K562 (cell line): ENCODE data around the gene KRT5. TPM values are rescaled to one million over a fixed set of nuclear protein-coding genes. Genes with fewer than 3 reads are reported as not detected.
A peak's percentile ranks its signal among the peaks of the same experiment; 100 is the strongest.

Source experiments
- BHLHE40 ChIP-seq: IDR thresholded peaks from 2 replicates; pipeline ENCODE4 v1.6.1; 2011; ENCODE audit warnings: low read length, improper control_type of control experiment
- CCAR2 ChIP-seq: fragments of 200-400 bp; formaldehyde crosslinking; IDR thresholded peaks from 2 replicates; pipeline ENCODE4 v1.6.1; 2017; ENCODE audit warnings: mild to moderate bottlenecking, low read depth, low read length
- CHD2 ChIP-seq: IDR thresholded peaks from 2 replicates; pipeline ENCODE4 v1.6.1; 2011; ENCODE audit warnings: low read depth, low read length
- HLTF ChIP-seq: fragments of 450-650 bp; IDR thresholded peaks from 2 replicates; pipeline ENCODE4 v1.6.1; 2016
- L3MBTL2 ChIP-seq: fragments of 450-650 bp; IDR thresholded peaks from 2 replicates; pipeline ENCODE4 v1.6.1; 2016; ENCODE audit warnings: mild to moderate bottlenecking, moderate library complexity
- MTF1 ChIP-seq: fragments of 250-450 bp; sonication (Bioruptor Pico); IDR thresholded peaks from 2 replicates; pipeline ENCODE4 v1.9.0; 2021; ENCODE audit warnings: moderate library complexity, mild to moderate bottlenecking, inconsistent platforms, borderline replicate concordance
- TFAM ChIP-seq: fragments of 250-450 bp; sonication (Bioruptor Pico); conservative IDR thresholded peaks from 2 replicates; pipeline ENCODE4 v1.5.0; 2021; ENCODE audit warnings: mild to moderate bottlenecking, moderate library complexity
- USF2 ChIP-seq: sonication (generic); formaldehyde crosslinking; IDR thresholded peaks from 2 replicates; pipeline ENCODE4 v1.5.0; 2020; ENCODE audit warnings: missing genetic modification reagents
- WHSC1 ChIP-seq: IDR thresholded peaks from one replicate; pipeline ENCODE4 v1.6.1; 2012; ENCODE audit warnings: low read length, control low read depth, inconsistent platforms
- ZNF184 ChIP-seq: sonication (generic); formaldehyde crosslinking; IDR thresholded peaks from 2 replicates; pipeline ENCODE4 v1.5.0; 2020; ENCODE audit warnings: missing genetic modification reagents
- polyA plus RNA-seq, 8 experiments: library from polyadenylated mRNA; depleted of rRNA in 4 of 8; stranded (reverse) in 5 of 8; unstranded in 3 of 8; fragments of >200 nt; fragmentation: Nextera tagmentation in 2 of 8; fragmentation: Illumina TruSeq in 1 of 8; extraction: Ambion mirVana in 2 of 8; extraction: Trizol in 1 of 8; gene quantifications; 2 replicates each; pipeline versions ENCODE4 v1.2.1 to v1.2.3, GENCODE V29; 2011 to 2014; ENCODE audit warnings: inconsistent platforms in 1 of 8, missing spikeins in 1 of 8
- total RNA-seq, 7 experiments: library from RNA; depleted of rRNA in 6 of 7; stranded (reverse); fragments of >200 nt in 6 of 7; fragmentation: Illumina TruSeq in 2 of 7; extraction: Trizol in 2 of 7; gene quantifications; 2 replicates each; pipeline versions ENCODE4 v1.2.1 to v1.2.3, GENCODE V29; 2011 to 2021; ENCODE audit warnings: low replicate concordance in 1 of 7
- TF ChIP-seq, protein P1 (sequence below): fragments of 450-650 bp; IDR thresholded peaks from 2 replicates; pipeline ENCODE4 v1.6.1; 2016; ENCODE audit warnings: low read depth

KRT5 gene
- total and polyA plus RNA-seq, 9 of the 15 experiments (the other 6 are each of a cell fraction or from before 2014, with no cell fraction given), result 0.32 TPM; not detected in 8

- TF ChIP-seq, protein P1, sequence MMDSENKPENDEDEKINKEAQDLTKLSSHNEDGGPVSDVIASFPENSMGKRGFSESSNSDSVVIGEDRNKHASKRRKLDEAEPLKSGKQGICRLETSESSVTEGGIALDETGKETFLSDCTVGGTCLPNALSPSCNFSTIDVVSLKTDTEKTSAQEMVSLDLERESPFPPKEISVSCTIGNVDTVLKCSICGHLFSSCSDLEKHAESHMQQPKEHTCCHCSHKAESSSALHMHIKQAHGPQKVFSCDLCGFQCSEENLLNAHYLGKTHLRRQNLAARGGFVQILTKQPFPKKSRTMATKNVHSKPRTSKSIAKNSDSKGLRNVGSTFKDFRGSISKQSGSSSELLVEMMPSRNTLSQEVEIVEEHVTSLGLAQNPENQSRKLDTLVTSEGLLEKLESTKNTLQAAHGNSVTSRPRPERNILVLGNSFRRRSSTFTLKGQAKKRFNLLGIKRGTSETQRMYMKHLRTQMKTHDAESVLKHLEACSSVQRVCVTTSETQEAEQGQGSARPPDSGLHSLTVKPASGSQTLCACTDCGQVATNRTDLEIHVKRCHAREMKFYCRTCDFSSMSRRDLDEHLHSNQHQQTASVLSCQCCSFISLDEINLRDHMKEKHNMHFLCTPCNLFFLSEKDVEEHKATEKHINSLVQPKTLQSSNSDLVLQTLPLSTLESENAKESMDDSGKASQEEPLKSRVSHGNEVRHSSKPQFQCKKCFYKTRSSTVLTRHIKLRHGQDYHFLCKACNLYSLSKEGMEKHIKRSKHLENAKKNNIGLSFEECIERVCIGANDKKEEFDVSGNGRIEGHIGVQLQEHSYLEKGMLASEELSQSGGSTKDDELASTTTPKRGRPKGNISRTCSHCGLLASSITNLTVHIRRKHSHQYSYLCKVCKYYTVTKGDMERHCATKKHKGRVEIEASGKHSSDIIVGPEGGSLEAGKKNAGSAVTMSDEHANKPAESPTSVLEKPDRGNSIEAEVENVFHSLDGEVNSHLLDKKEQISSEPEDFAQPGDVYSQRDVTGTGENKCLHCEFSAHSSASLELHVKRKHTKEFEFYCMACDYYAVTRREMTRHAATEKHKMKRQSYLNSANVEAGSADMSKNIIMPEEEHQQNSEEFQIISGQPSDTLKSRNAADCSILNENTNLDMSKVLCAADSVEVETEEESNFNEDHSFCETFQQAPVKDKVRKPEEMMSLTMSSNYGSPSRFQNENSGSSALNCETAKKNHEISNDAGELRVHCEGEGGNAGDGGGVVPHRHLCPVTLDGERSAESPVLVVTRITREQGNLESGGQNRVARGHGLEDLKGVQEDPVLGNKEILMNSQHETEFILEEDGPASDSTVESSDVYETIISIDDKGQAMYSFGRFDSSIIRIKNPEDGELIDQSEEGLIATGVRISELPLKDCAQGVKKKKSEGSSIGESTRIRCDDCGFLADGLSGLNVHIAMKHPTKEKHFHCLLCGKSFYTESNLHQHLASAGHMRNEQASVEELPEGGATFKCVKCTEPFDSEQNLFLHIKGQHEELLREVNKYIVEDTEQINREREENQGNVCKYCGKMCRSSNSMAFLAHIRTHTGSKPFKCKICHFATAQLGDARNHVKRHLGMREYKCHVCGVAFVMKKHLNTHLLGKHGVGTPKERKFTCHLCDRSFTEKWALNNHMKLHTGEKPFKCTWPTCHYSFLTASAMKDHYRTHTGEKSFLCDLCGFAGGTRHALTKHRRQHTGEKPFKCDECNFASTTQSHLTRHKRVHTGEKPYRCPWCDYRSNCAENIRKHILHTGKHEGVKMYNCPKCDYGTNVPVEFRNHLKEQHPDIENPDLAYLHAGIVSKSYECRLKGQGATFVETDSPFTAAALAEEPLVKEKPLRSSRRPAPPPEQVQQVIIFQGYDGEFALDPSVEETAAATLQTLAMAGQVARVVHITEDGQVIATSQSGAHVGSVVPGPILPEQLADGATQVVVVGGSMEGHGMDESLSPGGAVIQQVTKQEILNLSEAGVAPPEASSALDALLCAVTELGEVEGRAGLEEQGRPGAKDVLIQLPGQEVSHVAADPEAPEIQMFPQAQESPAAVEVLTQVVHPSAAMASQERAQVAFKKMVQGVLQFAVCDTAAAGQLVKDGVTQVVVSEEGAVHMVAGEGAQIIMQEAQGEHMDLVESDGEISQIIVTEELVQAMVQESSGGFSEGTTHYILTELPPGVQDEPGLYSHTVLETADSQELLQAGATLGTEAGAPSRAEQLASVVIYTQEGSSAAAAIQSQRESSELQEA, result no peak
- TF ChIP-seq BHLHE40 (peak; percentile 76), L3MBTL2 (0 out of 2 replicates have a peak, but pooled peaks have one; percentile 17), MTF1 (CRISPR knock-in tag) (no peak), CHD2 (no peak), HLTF (no peak), TFAM (CRISPR knock-in tag) (no peak), USF2 (CRISPR knock-in tag) (peak; percentile 74), CCAR2 (no peak), WHSC1 (no peak), ZNF184 (CRISPR knock-in tag) (no peak)
These were observed 14.3 kb upstream of the KRT5 start (continued) for GRCh38 chr12:52534482-52534881.
